Right atrium auricular region (tissue), 2 donors: ENCODE measurements around the gene ADISSP. TPM values are rescaled to one million over a fixed set of nuclear protein-coding genes. Genes with fewer than 3 reads are reported as not detected.

ENCODE experiments used
- DNase-seq: peaks from one replicate; pipeline ENCODE4 v3.0.0-alpha.2; 2019; ENCODE audit warnings: low spot score
- H3K27ac ChIP-seq, 2 donors: fragments of 200-600 bp; sonication (generic); 1 replicate in 1 of 2; 2 replicates in 1 of 2; pipeline ENCODE4 v1.5.1; 2016 to 2019
- H3K27me3 ChIP-seq, 2 donors: fragments of 200-600 bp; sonication (generic); one replicate each; pipeline versions ENCODE4 v1.5.1 to v1.6.0; 2017 to 2019
- H3K36me3 ChIP-seq: fragments of 200-600 bp; sonication (generic); one replicate; pipeline ENCODE4 v1.5.1; 2016
- H3K4me1 ChIP-seq, 2 donors: fragments of 200-600 bp; sonication (generic); one replicate each; pipeline versions ENCODE4 v1.5.1 to v1.6.0; 2017 to 2019
- H3K4me3 ChIP-seq, 2 donors: fragments of 200-600 bp; sonication (generic); 1 replicate in 1 of 2; 2 replicates in 1 of 2; pipeline ENCODE4 v1.5.1; 2017 to 2019; ENCODE audit warnings: mild to moderate bottlenecking in 1 of 2, moderate library complexity in 1 of 2
- H3K9me3 ChIP-seq, 2 donors: fragments of 200-600 bp; sonication (generic); one replicate each; pipeline ENCODE4 v1.5.1; 2019
- total RNA-seq, 2 donors: library from RNA; depleted of rRNA; stranded (reverse); fragments of >200 nt; gene quantifications; one replicate each; pipeline ENCODE4 v1.1.0, GENCODE V29; 2016
- TF ChIP-seq, protein P1 (sequence below), 2 donors: fragments of 200-600 bp; sonication (generic); IDR thresholded peaks; one replicate each; pipeline ENCODE4 v1.5.1; 2019; ENCODE audit warnings: antibody characterized with exemption in 2 of 2

ADISSP gene
- total RNA-seq, 2 donors from 2014 or later, result 10.8 to 11.2 TPM

DNA sequence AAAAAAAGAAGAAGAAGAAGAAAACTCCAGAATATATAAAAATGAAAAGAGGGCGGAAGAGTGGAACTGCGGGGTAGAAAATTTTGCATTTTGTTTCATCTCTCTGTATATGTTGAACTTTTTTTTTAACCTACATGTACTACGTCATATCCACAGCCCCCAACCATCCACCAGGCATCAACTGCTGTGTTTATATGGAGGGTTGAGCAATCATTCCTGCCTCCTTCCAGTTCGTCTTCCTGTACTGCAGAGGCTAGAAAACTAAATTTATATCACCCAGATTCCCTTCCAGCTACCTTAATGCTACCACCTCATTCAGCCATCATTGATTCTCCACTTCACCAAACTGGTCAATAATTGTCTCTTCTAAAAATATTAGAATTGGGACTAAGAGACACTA, 45.6 kb downstream of the ADISSP start:
- no peaks in the 10 kb centered on the region for H3K27me3 ChIP-seq
- no peak for DNase-seq
- H3K27ac ChIP-seq, result no peak overlapping the region
- TF ChIP-seq, protein P1, sequence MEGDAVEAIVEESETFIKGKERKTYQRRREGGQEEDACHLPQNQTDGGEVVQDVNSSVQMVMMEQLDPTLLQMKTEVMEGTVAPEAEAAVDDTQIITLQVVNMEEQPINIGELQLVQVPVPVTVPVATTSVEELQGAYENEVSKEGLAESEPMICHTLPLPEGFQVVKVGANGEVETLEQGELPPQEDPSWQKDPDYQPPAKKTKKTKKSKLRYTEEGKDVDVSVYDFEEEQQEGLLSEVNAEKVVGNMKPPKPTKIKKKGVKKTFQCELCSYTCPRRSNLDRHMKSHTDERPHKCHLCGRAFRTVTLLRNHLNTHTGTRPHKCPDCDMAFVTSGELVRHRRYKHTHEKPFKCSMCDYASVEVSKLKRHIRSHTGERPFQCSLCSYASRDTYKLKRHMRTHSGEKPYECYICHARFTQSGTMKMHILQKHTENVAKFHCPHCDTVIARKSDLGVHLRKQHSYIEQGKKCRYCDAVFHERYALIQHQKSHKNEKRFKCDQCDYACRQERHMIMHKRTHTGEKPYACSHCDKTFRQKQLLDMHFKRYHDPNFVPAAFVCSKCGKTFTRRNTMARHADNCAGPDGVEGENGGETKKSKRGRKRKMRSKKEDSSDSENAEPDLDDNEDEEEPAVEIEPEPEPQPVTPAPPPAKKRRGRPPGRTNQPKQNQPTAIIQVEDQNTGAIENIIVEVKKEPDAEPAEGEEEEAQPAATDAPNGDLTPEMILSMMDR (IDR thresholded peaks at IDR 0.05), result no peak
- H3K9me3 ChIP-seq, result no peaks in the 10 kb centered on the region
- no peaks in the 10 kb centered on the region for H3K4me1 ChIP-seq
- H3K36me3 ChIP-seq, result no peaks in the 10 kb centered on the region
- H3K4me3 ChIP-seq, result no peak overlapping the region

DNA sequence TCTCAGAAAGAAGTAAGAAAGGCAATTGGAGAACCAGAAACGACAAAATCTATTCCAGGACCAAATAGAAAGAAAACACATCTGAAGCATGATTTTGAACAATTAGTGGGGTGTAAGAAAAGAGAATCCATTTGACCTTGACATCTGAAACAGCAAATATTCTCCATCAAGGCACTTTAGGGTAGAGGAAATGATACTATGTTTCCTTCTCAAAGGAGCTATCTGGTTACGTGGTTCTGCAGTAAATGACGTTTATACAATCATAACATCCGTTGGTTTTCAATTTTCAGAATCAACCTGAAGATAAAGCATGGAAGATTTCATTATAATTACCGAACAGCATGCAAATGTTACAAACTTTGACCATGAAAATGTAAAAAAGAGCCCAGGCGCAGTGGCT, 46.9 kb downstream of the ADISSP start:
- DNase-seq, result no peak
- no peak overlapping the region for H3K4me3 ChIP-seq
- no peaks in the 10 kb centered on the region for H3K36me3 ChIP-seq
- no peaks in the 10 kb centered on the region for H3K4me1 ChIP-seq
- no peak overlapping the region for H3K27ac ChIP-seq
- no peaks in the 10 kb centered on the region for H3K27me3 ChIP-seq
- H3K9me3 ChIP-seq, result no peaks in the 10 kb centered on the region
- TF ChIP-seq, protein P1 (IDR thresholded peaks at IDR 0.05), result no peak

DNA sequence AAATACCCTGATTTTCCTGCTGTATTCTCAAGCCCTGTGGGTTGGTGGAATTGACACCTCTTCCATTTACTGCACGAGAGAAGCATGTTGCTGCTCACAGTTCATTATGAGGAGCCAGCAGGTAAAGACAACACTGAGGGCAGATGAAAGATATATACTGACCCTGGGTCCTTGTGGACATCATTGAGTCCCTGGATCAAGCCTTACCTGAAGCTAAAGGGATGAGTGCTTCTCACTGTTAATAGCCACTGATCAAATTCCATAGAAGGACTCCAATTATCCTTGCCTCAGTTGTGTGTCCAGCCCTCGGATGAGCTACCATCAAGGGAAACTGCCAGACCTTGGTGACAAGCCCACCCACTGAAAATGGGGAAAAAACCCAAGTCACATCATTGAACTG, 47.5 kb downstream of the ADISSP start:
- Histone ChIP-seq H3K27ac (no peak overlapping the region), H3K4me1 (no peaks in the 10 kb centered on the region), H3K27me3 (no peaks in the 10 kb centered on the region), H3K4me3 (no peak overlapping the region), H3K9me3 (no peaks in the 10 kb centered on the region), H3K36me3 (no peaks in the 10 kb centered on the region)
- DNase-seq, result no peak
- TF ChIP-seq, protein P1 (IDR thresholded peaks at IDR 0.05), result no peak

DNA sequence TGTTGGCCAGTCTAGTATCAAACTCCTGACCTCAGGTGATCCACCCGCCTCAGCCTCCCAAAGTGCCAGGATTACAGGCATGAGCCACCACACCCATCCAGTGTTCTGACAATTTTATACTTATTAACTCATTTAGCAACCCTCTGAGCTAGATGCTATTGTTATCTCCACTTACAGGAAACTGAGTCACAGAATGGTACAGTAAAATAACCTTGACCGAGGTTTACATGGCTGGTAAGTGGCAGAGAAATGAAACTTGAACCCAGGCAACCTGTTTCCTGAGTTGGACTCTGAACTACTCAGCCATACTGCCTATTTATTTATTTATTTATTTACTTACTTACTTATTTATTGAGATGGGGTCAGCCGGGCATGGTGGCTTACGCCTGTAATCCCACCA, 48.5 kb downstream of the ADISSP start:
- DNase-seq, result no peak
- Histone ChIP-seq H3K9me3 (no peaks in the 10 kb centered on the region), H3K27me3 (no peaks in the 10 kb centered on the region), H3K36me3 (no peaks in the 10 kb centered on the region), H3K4me3 (no peak overlapping the region), H3K4me1 (no peaks in the 10 kb centered on the region), H3K27ac (no peak overlapping the region)
- TF ChIP-seq, protein P1 (IDR thresholded peaks at IDR 0.05), result no peak

DNA sequence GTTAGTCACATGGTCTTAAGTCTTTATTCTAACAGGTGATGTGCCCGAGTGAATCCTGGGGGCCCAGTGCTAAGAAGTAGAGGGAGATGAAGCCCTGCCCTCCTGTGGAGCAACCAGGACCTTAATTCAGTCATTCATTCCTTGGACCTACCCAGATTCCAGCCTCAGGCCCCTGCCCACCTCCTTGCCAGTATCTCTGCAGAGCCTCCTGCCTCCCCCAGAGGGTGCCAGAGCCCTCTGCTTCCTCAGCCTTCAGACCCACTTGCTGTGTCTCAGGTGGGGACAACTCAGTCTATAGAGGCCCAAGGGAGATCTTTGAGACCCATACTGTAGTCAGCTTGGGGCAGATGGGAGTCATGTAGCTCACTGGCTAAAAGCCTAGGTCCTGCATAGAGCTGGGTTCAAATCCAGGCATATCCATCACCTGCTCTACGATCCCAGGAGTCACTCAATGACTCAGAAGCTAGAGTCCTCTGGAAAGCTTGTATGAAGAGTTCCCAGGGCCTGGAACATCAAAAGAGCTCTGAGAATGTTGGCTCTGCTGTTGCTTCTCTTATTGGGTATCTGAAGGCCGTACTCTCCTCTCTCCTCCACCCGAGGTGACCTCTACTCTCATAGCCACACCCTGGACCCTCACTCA, 51.2 kb downstream of the ADISSP start:
- peaks cover 0 to under 1% of the 10 kb centered on the region in 2 donors for H3K4me1 ChIP-seq
- no peak overlapping the region for H3K4me3 ChIP-seq
- no peak for DNase-seq
- H3K36me3 ChIP-seq, result no peaks in the 10 kb centered on the region
- TF ChIP-seq, protein P1 (IDR thresholded peaks at IDR 0.05), result peak; percentile 53 to 83
- no peaks in the 10 kb centered on the region for H3K9me3 ChIP-seq
- no peak overlapping the region for H3K27ac ChIP-seq
- no peaks in the 10 kb centered on the region for H3K27me3 ChIP-seq

DNA sequence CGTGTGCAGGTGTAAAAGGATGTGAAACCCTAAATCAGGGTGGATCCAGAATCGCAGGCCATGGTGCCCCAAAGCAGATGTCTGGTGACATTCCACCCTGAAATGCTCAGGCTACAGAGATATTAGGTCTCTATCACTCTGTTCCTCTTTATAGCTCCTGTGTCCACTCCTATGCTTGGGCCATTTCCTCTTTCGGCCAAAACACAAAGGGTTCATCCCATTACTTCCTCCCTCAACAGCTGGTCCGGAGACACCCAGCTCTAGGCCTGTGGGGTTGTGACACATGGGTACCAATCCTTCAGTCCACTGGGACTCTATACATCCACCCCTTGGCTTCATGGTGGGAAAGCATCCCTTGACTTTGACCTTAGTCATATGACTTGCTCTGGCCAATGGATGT, 53.5 kb downstream of the ADISSP start:
- no peak for DNase-seq
- Histone ChIP-seq H3K36me3 (no peaks in the 10 kb centered on the region), H3K27ac (no peak overlapping the region), H3K4me3 (no peak overlapping the region), H3K9me3 (no peaks in the 10 kb centered on the region), H3K4me1 (peaks cover 0 to 16% of the 10 kb centered on the region in 2 donors), H3K27me3 (no peaks in the 10 kb centered on the region)
- TF ChIP-seq, protein P1 (IDR thresholded peaks at IDR 0.05), result no peak
